HepG2 (cell line): Measurements from ENCODE around the gene ZBTB9. TPM values are rescaled to one million over a fixed set of nuclear protein-coding genes. Genes with fewer than 3 reads are reported as not detected.
A peak's percentile ranks its signal among the peaks of the same experiment; 100 is the strongest.

Source experiments
- CREB3 ChIP-seq: sonication (generic); formaldehyde crosslinking; IDR thresholded peaks from 2 replicates; pipeline ENCODE4 v1.5.0; 2020; ENCODE audit warnings: missing genetic modification reagents
- ELF4 ChIP-seq: sonication (generic); formaldehyde crosslinking; IDR thresholded peaks from 2 replicates; pipeline ENCODE4 v1.5.0; 2020; ENCODE audit warnings: missing genetic modification reagents, mild to moderate bottlenecking, moderate library complexity, borderline replicate concordance
- HNF4G ChIP-seq, 2 experiments: sonication (generic) in 1 of 2; formaldehyde crosslinking in 1 of 2; IDR thresholded peaks; 2 replicates each; pipeline versions ENCODE4 v1.4.0 to v1.6.1; 2011 to 2020; ENCODE audit warnings: borderline replicate concordance in 2 of 2, low read depth in 2 of 2, mild to moderate bottlenecking in 2 of 2, low read length in 1 of 2, missing genetic modification reagents in 1 of 2, moderate library complexity in 1 of 2
- IKZF1 ChIP-seq: fragments of 450-650 bp; IDR thresholded peaks from 2 replicates; pipeline ENCODE4 v1.7.1; 2016
- MXD4 ChIP-seq: IDR thresholded peaks from 2 replicates; pipeline ENCODE4 v1.6.1; 2016; ENCODE audit warnings: mild to moderate bottlenecking, missing biosample characterization, missing genetic modification reagents
- ONECUT2 ChIP-seq: sonication (generic); formaldehyde crosslinking; IDR thresholded peaks from 2 replicates; pipeline ENCODE4 v1.4.0; 2020; ENCODE audit warnings: missing genetic modification reagents
- SKIL ChIP-seq: sonication (generic); formaldehyde crosslinking; IDR thresholded peaks from 2 replicates; pipeline ENCODE4 v1.8.0; 2022; ENCODE audit warnings: missing genetic modification reagents, mild to moderate bottlenecking, moderate library complexity, borderline replicate concordance
- SNAPC5 ChIP-seq: sonication (generic); formaldehyde crosslinking; IDR thresholded peaks from 2 replicates; pipeline ENCODE4 v1.8.1; 2023; ENCODE audit warnings: mild to moderate bottlenecking, missing genetic modification reagents, borderline replicate concordance
- TFDP1 ChIP-seq: IDR thresholded peaks from 2 replicates; pipeline ENCODE4 v1.6.1; 2016; ENCODE audit warnings: missing compliant biosample characterization, missing genetic modification reagents, borderline replicate concordance
- TRIM22 ChIP-seq: fragments of 450-650 bp; IDR thresholded peaks from 2 replicates; pipeline ENCODE4 v1.6.1; 2017
- ZNF333 ChIP-seq: sonication (generic); formaldehyde crosslinking; IDR thresholded peaks from 2 replicates; pipeline ENCODE4 v1.4.0; 2020; ENCODE audit warnings: mild to moderate bottlenecking, missing genetic modification reagents, borderline replicate concordance
- ZNF432 ChIP-seq: sonication (generic); formaldehyde crosslinking; IDR thresholded peaks from 2 replicates; pipeline ENCODE4 v1.5.0; 2020; ENCODE audit warnings: missing genetic modification reagents, mild to moderate bottlenecking, borderline replicate concordance
- ZNF607 ChIP-seq: sonication (generic); formaldehyde crosslinking; IDR thresholded peaks from 2 replicates; pipeline ENCODE4 v1.5.1; 2020; ENCODE audit warnings: missing genetic modification reagents, mild to moderate bottlenecking, borderline replicate concordance
- ZNF616 ChIP-seq: sonication (generic); formaldehyde crosslinking; IDR thresholded peaks from 2 replicates; pipeline ENCODE4 v1.5.0; 2020; ENCODE audit warnings: low read depth, mild to moderate bottlenecking, missing genetic modification reagents
- ZNF674 ChIP-seq: sonication (generic); formaldehyde crosslinking; IDR thresholded peaks from 2 replicates; pipeline ENCODE4 v1.5.0; 2020; ENCODE audit warnings: low read depth, mild to moderate bottlenecking, missing genetic modification reagents
- polyA plus RNA-seq, 8 experiments: library from polyadenylated mRNA; depleted of rRNA in 3 of 8; stranded (reverse) in 7 of 8; unstranded in 1 of 8; fragments of >200 nt; fragmentation: Illumina TruSeq in 4 of 8; extraction: Trizol in 4 of 8; gene quantifications; 2 replicates each; pipeline versions ENCODE4 v1.2.1 to v1.2.3, GENCODE V29; 2011 to 2016; ENCODE audit warnings: low read depth in 4 of 8, missing spikeins in 1 of 8, mixed read lengths in 1 of 8; ENCODE audit not compliant: insufficient read depth in 1 of 8
- total RNA-seq, 5 experiments: library from RNA; depleted of rRNA; stranded (reverse); fragments of >200 nt; fragmentation: Illumina TruSeq; extraction: Trizol; gene quantifications; 2 replicates each; pipeline ENCODE4 v1.2.3, GENCODE V29; 2016; ENCODE audit warnings: low read depth in 1 of 5

Gene ZBTB9
- total and polyA plus RNA-seq, 2 of the 13 experiments (the other 11 are each of a cell fraction or from before 2014, with no cell fraction given), result 5.3 to 9.2 TPM

GRCh38 chr6:33410050-33410710 is 44.2 kb upstream of the ZBTB9 start (continued):
- no peak for TF ChIP-seq TRIM22
- no peak for TF ChIP-seq HNF4G (IDR thresholded peaks at IDR 0.05; ENCODE audit: borderline replicate concordance, low read depth, low read length)
- TF ChIP-seq HNF4G (CRISPR knock-in tag; IDR thresholded peaks at IDR 0.05; ENCODE audit: borderline replicate concordance, low read depth), result peak; percentile 51; the same call in 1 of the 2 replicates
- TF ChIP-seq CREB3 (CRISPR knock-in tag), result peak; percentile 96
- no peak for TF ChIP-seq IKZF1
- no peak; the same call in 1 of the 2 replicates for TF ChIP-seq ELF4 (CRISPR knock-in tag)
- peak; percentile 99 for TF ChIP-seq TFDP1 (CRISPR knock-in tag)
- peak; percentile 85 for TF ChIP-seq SNAPC5
- peak; percentile 83 for TF ChIP-seq ZNF607
- TF ChIP-seq ONECUT2, result 0 out of 2 replicates have a peak, but pooled peaks have one; percentile 6
- TF ChIP-seq ZNF674 (CRISPR knock-in tag), result no peak
- TF ChIP-seq ZNF616, result peak; percentile 81; the same call in 1 of the 2 replicates
- TF ChIP-seq ZNF333 (CRISPR knock-in tag), result peak; percentile 68; the same call in 1 of the 2 replicates
- peak; percentile 94 for TF ChIP-seq MXD4 (CRISPR knock-in tag)
- peak; percentile 93 for TF ChIP-seq SKIL (CRISPR knock-in tag)
- no peak for TF ChIP-seq ZNF432
